Thyroid gland (tissue), 4 donors: Measurements from ENCODE around the gene CIPC.

Source experiments
- CTCF ChIP-seq, 6 experiments: fragments of 200-600 bp in 3 of 6; fragments of 450-650 bp in 3 of 6; sonication (generic) in 3 of 6; IDR thresholded peaks; one replicate each; pipeline ENCODE4 v1.5.1; 2016 to 2019; ENCODE audit warnings: antibody characterized with exemption in 6 of 6, mild to moderate bottlenecking in 2 of 6, inconsistent platforms in 1 of 6, moderate library complexity in 1 of 6
- POLR2A ChIP-seq, 2 donors: fragments of 450-650 bp; IDR thresholded peaks; one replicate each; pipeline ENCODE4 v1.6.1; 2017; ENCODE audit warnings: antibody characterized with exemption in 2 of 2, mild to moderate bottlenecking in 2 of 2, moderate library complexity in 1 of 2

GRCh38 chr14:77139540-77140358, 41.7 kb downstream of the CIPC start:
- TF ChIP-seq CTCF (IDR thresholded peaks at IDR 0.05): peak in 1 of 6 experiments; percentile 34
- TF ChIP-seq POLR2A (IDR thresholded peaks at IDR 0.05): no peak
